Stimulated activated CD4-positive, alpha-beta T cell treated with anti-CD3 and anti-CD28 coated beads, Interleukin-4, amount 100 ng/mL, for 48 hours (primary cell): ENCODE results near the gene HOOK1.
"Not testable (repeated sequence)": the region's sequence is repeated elsewhere in the genome, so short reads cannot be mapped to it uniquely, and the experiment has no call there.

Experiments used
- DNase-seq, 2 donors: peaks; one replicate each; pipeline ENCODE4 v3.0.0-alpha.2; 2020; ENCODE audit warnings: low read depth in 2 of 2

HOOK1 gene

DNA sequence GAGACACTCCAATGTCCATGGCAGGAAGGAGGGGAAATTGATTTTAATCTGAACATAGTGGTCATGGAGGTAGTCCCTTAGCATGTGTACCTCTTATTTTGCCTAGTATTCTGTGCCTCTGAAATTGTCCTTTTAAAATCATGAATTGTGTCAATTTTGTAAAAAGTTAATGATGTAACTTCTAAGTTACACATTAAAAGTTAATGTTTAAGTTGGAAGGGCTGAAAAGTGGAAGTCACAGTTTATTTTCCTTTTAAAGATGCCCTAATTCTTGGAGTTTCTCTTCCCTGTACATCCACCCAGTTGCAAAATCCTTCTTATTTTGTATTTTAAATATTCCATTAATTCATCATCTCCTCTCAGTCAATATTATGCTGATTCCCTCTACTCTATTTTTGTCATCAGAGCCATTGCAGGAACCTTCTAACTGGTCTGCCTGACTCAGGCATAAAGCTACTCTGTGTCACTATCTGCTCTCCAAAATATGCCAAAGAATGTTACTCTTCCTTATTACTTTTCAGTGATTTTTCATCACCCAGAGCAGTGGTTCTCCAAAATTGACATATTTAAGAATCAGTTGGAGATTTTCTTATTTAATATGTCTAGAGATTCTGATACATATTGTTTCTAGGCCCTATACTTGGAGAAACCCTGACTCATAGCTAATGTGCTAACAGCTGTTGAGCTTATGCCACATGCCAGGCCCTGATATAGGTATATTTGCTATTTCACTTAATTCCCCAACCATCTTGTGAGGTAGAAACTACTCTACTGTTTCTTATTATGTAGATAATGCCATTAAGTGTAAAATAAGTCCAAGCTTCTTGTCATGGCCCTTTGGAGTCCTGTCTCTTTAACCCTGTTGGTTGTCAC, 5.1 kb downstream of the HOOK1 start:
- no peak for DNase-seq

DNA sequence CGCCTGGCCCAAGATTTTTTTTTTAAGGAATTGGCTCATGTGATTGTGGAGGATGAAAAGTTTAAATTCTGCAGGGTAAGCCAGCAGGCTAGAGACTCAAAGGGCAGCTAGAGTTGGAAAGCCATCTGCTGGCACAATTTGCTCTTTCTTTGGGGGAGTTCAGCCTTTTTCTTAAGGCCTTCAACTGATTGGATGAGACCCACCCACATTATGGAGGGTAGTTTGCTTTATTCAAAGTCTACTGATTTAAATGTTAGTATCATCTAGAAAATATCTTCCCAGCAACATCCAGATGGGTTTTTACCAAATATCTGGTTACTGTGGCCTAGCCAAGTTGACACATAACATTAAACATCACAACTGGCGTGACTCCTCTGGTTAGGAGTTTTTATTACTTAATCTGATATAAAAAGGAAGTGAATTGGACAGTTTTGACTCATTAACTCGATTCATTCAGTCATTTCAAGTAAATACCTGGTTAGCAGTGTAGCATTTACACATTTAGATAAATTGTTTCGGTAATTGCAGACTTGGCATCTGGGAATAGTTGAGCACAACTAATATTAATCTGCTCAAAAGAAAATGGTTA, 12.4 kb downstream of the HOOK1 start:
- DNase-seq = no peak

DNA sequence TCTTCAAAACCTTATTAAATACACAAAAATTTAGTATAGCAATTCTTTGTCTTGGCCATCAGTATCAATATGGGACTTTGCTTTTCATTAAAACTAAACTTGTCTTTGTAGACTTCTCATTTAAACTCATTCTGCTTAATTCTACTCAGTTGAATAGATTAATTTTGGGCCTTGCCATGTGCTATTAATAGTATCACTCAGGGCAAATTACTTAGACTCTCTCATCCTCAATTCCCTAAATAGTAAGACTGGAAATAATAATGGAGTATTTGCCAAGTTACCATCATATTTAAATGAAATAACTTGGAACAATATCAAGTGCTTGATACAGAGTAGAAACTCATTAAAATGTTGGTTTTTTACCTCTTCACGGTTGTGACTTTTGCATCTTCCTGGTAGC, 13.4 kb downstream of the HOOK1 start:
- DNase-seq = no peak

DNA sequence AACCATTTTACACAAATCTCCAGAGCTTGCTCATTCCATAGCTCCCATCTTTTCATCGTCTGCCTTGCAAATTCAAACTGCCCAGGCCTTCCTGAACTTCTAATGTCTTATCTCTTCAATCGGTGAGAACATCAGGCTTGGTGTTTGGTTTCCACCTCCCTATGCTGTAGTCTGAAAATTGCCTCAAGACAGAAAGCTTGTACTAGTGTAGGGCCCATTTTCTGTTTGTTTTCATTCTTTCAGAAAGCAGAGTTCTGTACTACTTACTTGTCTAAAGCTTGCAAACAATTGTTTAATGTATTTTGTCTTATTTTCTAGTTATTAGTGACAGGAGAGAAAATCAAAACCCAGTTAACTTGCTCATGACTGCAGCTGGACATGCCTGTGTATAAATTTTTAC, 16.8 kb downstream of the HOOK1 start:
- no peak for DNase-seq

DNA sequence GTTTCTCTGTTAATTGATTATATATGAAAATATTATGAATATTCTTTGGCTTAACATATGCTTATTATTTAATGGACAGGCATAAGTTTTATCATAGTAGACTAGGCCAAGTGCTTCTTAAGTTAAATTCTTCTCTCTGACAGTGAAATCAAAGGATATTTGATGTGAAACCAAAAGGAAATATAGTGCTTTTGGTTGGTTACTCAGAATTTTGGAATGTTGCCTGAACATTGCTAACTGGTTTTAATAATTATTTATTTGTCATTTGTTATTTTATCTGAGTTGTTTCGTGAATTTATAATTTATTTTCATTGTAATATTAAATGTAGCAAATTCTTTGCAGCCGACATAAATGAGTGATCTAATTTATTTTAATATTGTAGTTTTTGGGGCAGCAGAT, 18.3 kb downstream of the HOOK1 start:
- no peak for DNase-seq

DNA sequence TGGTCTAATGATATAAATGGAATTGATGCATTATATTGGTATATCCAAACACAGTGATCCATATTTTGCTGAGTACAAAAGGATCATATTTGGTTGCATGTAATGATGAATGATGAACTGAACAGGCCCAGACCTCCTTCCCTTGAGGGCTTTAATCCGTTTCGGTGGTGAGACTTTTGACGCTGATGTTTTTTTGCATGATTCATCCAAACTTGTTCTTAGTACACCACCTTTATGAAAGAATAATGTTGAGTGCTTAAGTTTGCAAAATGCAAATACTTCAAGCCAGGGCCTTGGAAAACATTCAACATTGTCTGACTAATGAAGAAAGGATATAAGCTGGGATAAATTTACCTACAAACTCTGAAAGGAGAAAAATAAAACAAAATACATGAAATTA, 19.2 kb downstream of the HOOK1 start:
- DNase-seq = no peak

DNA sequence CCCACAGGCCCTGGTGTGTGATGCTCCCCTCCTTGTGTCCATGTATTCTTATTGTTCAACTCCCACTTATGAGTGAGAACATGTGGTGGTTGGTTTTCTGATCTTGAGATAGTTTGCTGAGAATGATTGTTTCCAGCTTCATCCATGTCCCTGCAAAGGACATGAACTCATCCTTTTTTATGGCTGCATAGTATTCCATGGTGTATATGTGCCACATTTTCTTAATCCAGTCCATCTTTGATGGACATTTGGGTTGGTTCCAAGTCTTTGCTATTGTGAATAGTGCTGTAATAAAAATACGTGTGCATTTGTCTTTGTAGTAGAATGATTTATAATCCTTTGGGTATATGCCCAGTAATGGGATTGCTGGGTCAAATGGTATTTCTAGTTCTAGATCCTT, 23.1 kb downstream of the HOOK1 start:
- DNase-seq = not testable (repeated sequence)

DNA sequence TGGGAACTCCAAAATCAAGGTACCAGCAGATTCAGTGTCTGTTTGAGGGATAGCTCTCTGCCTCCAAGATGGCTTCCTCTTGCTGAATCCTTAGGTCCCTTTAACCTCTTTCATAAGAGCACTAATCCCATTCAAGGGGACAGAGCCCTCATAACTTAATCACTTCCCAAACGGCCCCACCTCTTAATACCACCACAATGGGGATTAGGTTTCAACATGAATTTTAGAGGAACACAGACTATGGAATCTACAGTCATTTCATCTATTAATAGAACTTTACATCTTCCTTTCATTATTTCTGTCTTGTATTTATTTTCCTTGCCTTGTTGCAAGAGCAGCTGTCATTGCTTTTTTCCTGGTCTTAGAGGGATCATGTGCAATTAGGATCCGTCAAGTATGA, 30.3 kb downstream of the HOOK1 start:
- DNase-seq = no peak

DNA sequence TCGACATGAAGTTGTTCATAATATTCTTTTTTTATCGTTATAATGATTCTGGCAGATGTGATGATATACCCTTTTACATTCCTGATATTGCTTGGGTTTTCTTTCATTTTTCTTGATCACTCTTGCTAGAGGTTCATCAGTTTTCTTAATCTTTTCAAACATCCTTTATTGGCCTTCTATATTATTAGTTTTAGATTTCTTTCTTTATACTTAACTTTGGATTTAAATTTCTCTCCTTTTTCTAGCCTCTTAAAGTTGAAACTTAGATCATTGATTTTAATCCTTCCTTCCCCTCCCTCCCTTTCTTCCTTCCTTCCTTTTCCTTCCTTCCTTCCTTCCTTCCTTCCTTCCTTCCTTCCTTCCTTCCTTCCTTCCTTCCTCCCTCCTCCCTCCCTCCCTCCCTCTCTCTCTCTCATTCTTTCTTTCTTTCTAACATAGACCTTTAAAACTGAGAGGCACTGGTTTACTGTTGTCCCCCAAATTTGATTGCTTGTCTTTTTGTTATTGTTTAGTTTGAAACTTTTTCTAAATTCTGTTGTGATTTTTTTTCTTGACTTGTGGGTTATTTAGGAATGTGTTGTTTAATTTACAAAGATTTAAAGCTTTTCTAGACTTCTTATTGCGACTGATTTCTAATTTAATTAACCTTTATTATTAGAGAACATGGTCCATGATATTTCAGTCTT, 31.6 kb downstream of the HOOK1 start:
- DNase-seq = no peak

DNA sequence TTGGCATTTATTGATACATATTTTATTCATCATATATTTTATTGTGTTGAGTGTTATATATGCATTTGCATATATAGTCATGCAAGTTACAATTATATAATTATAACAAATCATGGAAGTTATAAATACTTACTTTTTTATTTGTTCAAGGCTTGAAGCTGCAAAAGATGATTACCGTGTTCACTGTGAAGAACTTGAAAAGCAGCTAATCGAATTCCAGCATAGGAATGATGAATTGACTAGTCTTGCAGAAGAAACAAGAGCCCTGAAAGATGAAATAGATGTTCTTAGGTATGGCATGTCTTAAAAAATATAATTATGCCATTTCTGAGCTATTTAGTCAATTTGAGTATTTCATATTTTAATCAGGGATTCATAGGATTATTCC, 32.1 kb downstream of the HOOK1 start:
- DNase-seq = no peak

DNA sequence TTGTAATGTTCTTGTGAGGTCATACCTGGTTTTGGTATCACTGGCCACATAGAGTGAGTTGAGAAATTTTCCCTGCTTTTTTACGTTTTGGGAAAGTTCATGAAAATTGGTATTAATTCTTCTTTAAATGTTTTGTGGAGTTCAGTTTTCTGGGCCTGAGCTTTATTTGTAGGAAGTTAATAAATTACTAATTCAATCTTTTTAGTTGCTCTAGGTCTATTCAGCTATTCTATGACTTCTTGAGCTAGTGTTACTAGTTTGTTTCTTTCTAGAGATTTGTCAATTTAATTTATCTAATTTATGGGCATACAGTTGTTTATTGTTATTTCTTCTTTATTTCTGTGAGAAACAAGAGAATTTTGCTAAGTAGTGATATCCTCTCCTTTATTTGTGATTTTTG, 37.4 kb downstream of the HOOK1 start:
- no peak for DNase-seq

DNA sequence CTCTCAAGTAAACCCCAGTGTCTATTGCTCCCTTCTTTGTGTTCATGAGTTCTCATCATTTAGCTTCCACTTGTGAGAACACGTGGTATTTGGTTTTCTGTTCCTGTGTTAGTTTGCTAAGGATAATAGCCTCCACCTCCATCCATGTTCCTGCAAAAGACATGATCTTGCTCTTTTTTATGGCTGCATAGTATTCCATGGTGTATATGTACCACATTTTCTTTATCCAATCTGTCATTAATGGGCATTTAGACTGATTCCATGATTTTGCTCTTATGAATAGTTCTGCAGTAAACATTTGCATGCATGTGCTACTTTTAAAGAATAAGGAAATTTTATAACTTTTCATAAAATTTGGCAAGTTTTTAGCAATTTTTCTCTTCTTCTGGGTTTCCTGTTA, 40.5 kb downstream of the HOOK1 start:
- DNase-seq = not testable (repeated sequence)

DNA sequence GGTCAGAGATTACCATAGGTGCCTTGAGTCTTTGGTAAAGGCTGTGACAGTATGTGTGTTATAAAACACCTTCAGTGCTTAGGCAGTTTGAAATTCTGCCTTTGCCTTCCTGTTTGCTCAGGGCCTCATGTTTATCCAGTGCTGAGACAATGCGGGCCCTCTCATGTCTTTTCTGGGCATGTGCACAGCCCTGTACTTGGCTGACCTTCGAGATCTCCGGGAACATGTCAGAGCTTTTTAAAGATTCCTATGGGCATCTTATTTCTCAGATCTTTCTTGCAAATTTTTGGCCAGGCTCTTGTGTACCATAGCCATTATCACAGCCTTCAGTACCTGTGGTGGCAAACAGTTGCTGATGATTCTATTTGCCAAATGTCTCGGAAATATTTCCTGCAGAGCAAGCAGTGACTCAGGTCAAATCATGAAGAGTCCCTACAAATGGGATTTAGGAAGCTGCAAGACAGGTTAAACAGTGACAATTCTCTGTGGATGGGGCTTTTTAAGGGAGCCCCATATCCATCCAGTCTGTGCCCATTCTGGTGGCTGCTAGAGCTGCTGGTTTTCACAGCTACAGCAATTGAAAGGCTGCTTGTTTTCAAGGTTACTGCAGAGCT, 42.1 kb downstream of the HOOK1 start:
- DNase-seq = no peak

DNA sequence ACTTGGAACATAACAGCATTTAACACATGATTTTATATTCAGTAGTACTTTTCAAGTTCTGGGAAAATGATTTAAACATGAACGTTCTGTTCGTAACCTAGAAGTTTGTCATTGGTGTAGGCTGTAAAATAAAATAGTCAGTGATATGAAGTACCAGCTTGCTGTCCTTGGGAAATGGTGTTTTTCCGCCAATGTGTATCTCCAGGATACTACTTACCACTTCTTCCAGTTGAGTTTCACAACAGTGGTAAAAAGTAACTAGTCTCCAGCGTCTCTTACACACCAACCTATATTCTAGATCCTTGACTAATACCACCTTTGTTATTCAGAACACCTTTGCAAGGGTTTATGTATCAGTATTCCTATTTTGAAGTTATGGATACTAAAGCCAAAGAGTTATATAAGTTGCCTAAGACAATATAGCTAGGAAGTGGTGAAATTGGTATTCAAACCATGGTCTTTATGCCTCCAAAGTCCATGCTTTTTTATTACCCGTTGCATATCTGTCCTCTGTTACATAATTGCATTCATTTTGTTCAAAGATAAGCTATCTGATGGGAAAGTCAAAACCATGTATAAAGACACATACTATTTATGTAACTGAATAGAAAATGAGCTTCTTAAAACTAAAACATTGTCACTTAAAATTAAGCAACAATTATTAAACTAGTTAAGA, 43.1 kb downstream of the HOOK1 start:
- DNase-seq = no peak

DNA sequence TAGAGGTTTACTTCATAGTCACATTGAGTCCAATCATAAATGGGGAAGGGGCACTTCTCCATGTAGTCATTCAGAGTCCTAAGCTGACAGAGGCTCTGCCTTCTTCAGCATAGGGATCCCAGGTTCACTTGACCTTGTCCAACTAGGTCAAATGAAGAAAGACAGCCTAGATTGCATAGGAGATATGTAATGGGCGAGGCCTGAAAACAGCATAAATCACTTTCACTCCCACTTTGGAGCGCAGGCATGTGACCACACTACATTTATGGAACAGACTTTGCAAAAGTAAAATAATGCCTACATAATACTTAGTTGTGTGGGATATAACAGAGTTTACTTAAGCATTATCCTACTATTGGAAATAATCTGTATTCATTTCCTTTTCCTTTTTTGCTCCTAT, 51.7 kb downstream of the HOOK1 start:
- DNase-seq = no peak

DNA sequence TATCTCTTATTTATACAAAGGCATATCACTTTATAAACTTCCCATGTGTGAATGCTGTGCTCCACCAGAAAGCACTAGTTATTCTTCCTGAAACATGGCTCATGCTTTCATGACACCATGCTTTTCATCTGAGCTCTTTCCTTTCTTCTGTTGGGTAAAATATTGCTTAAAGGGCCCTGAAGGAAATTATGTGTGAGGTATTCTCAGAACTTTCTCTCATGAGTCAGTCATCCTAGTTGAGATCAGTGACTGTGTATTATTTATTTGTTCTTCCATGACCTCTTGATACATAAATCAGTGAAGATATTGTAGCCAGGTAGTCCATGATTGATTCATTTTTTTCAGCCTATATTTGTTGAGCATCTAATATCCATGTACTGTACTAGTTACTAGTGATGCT, 57.0 kb downstream of the HOOK1 start:
- no peak for DNase-seq

DNA sequence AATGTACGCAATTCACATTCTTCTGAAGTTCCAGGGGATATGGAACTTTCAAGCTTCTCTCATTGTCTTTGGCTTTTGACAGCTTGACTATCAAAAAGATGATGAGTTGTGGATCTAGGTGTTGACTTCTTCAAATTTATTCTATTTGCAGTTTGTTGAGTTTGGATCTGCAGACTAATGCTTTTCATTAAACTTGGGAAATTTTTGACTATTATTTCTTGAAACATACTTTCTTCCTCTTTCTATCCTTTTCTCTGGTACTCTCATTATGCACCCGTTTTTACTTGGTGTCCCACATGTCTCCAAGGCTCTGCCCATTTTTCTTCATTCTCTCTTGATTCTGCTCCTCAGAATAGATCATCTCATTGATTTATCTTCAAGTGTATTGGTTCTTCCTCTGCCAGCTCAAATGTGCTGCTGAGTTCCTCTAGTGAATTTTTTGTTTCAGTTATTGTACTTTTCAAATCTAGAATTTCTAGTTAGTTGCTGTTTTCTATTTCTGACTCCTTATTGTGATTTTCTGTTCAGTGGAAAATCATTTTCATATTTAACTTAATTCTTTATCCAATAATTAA, 62.4 kb downstream of the HOOK1 start:
- DNase-seq = no peak

DNA sequence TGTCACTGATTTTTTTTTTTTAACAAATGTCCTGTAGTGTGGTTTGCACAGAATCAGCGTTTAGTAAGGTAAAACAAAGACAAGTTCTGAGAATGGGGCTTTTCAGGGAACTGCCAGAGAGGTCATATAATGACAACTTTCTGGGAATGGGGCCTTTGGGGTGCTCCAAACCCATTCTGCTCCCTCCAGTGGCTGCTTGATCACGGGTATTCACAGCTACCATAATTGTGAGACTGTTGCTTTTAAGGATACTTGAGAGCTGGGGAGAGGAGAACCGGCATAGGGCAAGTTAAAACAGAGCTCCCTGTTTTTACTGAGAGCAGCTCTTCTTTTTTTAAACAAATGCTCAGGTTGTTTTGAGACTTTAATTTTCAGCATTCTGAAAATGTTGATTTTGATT, 63.6 kb downstream of the HOOK1 start:
- DNase-seq = no peak

DNA sequence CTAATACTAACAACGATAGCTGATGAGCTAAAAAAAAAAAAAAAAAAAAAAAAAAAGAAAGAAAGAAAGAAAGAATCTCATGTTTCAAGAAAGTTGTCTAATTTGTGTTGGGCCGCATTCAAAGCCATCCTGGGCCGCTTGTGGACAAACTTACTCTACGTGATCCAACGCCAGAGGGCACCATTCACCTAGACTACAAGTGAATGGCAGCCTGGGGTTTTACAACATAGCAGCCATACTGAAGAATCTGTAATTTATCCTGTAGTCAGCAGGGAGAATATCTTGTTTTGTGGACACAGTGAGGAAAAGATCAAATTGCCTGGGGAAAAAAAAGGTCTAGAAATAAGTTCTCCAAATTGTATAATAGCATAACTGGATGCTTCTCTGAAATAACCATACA, 64.8 kb downstream of the HOOK1 start:
- peak in 1 of 2 donors; percentile 39 for DNase-seq

DNA sequence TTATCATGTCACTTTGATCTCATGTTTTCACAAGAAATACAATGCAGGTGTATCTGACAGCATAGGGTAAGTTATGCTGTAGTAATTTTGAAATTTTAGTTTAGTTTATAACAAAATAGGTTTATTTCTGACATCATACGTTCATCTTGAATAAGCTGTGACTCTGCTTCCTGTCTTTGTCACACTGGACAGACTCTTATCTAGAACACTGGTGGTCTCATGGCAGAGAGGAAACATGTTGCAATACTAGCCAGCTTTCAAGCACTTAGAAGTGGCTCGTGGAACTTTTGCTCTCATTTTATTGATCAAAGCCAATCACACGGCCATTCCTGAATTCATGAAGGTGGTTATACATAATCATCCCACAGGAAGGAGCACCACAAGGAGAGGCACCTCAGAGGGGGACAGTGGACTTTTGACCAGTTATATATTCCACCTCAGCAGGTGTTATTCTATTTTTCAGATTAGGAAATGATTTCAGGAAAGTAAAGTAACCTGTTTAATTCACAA, 65.3 kb downstream of the HOOK1 start:
- no peak for DNase-seq

DNA sequence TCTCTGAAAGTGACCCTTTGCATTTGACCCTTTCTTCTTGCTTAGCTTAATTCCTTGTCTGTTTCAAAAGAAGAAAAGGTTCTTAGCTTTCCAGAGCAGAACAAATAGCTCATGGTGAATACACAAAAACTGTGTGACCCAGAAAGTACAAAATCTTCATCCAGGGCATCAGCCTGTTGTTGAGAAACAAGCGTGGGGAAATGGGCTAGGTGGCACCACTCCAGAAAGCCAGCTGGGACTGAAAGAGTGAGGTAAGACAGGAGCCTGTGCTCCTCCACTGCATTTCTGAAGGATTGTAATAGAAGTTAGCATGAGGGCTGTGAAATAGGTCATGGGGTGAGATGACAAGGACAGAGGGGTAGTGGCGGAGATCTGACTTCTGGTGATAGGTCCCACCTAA, 66.0 kb downstream of the HOOK1 start:
- no peak for DNase-seq
